K562 (cell line): ENCODE data around the gene PBX2. TPM values are rescaled to one million over a fixed set of nuclear protein-coding genes. Genes with fewer than 3 reads are reported as not detected.

Source experiments
- ARID2 ChIP-seq: fragments of 450-650 bp; IDR thresholded peaks from 2 replicates; pipeline ENCODE4 v1.6.1; 2017; ENCODE audit warnings: antibody characterized with exemption, mild to moderate bottlenecking
- EHMT2 ChIP-seq: fragments of 450-650 bp; IDR thresholded peaks from 2 replicates; pipeline ENCODE4 v1.6.1; 2018; ENCODE audit warnings: antibody characterized with exemption
- HNRNPH1 ChIP-seq: fragments of 200-400 bp; formaldehyde crosslinking; optimal IDR thresholded peaks from 2 replicates; pipeline ENCODE3; 2017; ENCODE audit warnings: low read depth, mild to moderate bottlenecking, low read length, moderate library complexity
- KDM2B ChIP-seq: fragments of 250-450 bp; sonication (Bioruptor Pico); IDR thresholded peaks from 2 replicates; pipeline ENCODE4 v1.8.0; 2021; ENCODE audit warnings: mild to moderate bottlenecking, moderate library complexity
- MLLT1 ChIP-seq, 2 experiments: fragments of 450-650 bp; IDR thresholded peaks; 2 replicates each; pipeline ENCODE4 v1.6.1; 2016
- MYBL2 ChIP-seq, 2 experiments: fragments of 450-650 bp in 1 of 2; sonication (generic) in 1 of 2; formaldehyde crosslinking in 1 of 2; IDR thresholded peaks; 2 replicates each; pipeline versions ENCODE4 v1.6.1 to v1.8.1; 2017 to 2022; ENCODE audit warnings: borderline replicate concordance in 1 of 2, inconsistent platforms in 1 of 2, low read depth in 1 of 2, mild to moderate bottlenecking in 1 of 2, missing genetic modification reagents in 1 of 2, moderate library complexity in 1 of 2
- NFRKB ChIP-seq: fragments of 450-650 bp; IDR thresholded peaks from 2 replicates; pipeline ENCODE4 v1.6.1; 2016; ENCODE audit warnings: low read depth
- POLR2G ChIP-seq: fragments of 200-400 bp; formaldehyde crosslinking; IDR thresholded peaks from 2 replicates; pipeline ENCODE4 v1.6.1; 2017; ENCODE audit warnings: low read depth, mild to moderate bottlenecking, antibody characterized with exemption, low read length, moderate library complexity
- RBM14 ChIP-seq: fragments of 200-400 bp; formaldehyde crosslinking; IDR thresholded peaks from 2 replicates; pipeline ENCODE4 v1.6.1; 2018; ENCODE audit warnings: low read depth, mild to moderate bottlenecking, low read length, moderate library complexity, borderline replicate concordance; ENCODE audit not compliant: insufficient read depth
- SETDB1 ChIP-seq: IDR thresholded peaks from one replicate; pipeline ENCODE4 v1.6.1; 2012; ENCODE audit warnings: low read length, control low read depth, inconsistent platforms
- STAT5A ChIP-seq: IDR thresholded peaks from 2 replicates; pipeline ENCODE4 v1.6.1; 2012; ENCODE audit warnings: low read length, inconsistent platforms, borderline replicate concordance
- XRCC3 ChIP-seq: fragments of 450-650 bp; IDR thresholded peaks from 2 replicates; pipeline ENCODE4 v1.6.1; 2017; ENCODE audit warnings: mild to moderate bottlenecking, moderate library complexity
- ZNF23 ChIP-seq: fragments of 250-450 bp; sonication (Bioruptor Pico); IDR thresholded peaks from 2 replicates; pipeline ENCODE4 v1.4.0; 2020; ENCODE audit warnings: mild to moderate bottlenecking
- ZNF75A ChIP-seq: fragments of 450-650 bp; formaldehyde crosslinking; IDR thresholded peaks from 2 replicates; pipeline ENCODE4 v1.4.0; 2020; ENCODE audit warnings: mild to moderate bottlenecking
- polyA plus RNA-seq, 8 experiments: library from polyadenylated mRNA; depleted of rRNA in 4 of 8; stranded (reverse) in 5 of 8; unstranded in 3 of 8; fragments of >200 nt; fragmentation: Nextera tagmentation in 2 of 8; fragmentation: Illumina TruSeq in 1 of 8; extraction: Ambion mirVana in 2 of 8; extraction: Trizol in 1 of 8; gene quantifications; 2 replicates each; pipeline versions ENCODE4 v1.2.1 to v1.2.3, GENCODE V29; 2011 to 2014; ENCODE audit warnings: inconsistent platforms in 1 of 8, missing spikeins in 1 of 8
- total RNA-seq, 7 experiments: library from RNA; depleted of rRNA in 6 of 7; stranded (reverse); fragments of >200 nt in 6 of 7; fragmentation: Illumina TruSeq in 2 of 7; extraction: Trizol in 2 of 7; gene quantifications; 2 replicates each; pipeline versions ENCODE4 v1.2.1 to v1.2.3, GENCODE V29; 2011 to 2021; ENCODE audit warnings: low replicate concordance in 1 of 7
- TF ChIP-seq, protein P1 (sequence below), 2 experiments: fragments of 200-800 bp in 1 of 2; sonication (Bioruptor generic) in 1 of 2; sonication (generic) in 1 of 2; formaldehyde crosslinking in 1 of 2; IDR thresholded peaks in 1 of 2; conservative IDR thresholded peaks in 1 of 2; 2 replicates each; pipeline versions ENCODE4 v1.5.0 to v1.6.1; 2016 to 2020; ENCODE audit warnings: missing compliant biosample characterization in 1 of 2, missing genetic modification characterization in 1 of 2, missing genetic modification reagents in 1 of 2
- TF ChIP-seq, protein P2 (sequence below), 2 experiments: IDR thresholded peaks; 2 replicates each; pipeline ENCODE4 v1.6.1; 2012; ENCODE audit warnings: improper control_type of control experiment in 2 of 2, low read depth in 2 of 2, low read length in 2 of 2, borderline replicate concordance in 1 of 2

The PBX2 gene
- total and polyA plus RNA-seq, 9 of the 15 experiments (the other 6 are each of a cell fraction or from before 2014, with no cell fraction given) = 1.9 to 134 (median 62.5) TPM

DNA sequence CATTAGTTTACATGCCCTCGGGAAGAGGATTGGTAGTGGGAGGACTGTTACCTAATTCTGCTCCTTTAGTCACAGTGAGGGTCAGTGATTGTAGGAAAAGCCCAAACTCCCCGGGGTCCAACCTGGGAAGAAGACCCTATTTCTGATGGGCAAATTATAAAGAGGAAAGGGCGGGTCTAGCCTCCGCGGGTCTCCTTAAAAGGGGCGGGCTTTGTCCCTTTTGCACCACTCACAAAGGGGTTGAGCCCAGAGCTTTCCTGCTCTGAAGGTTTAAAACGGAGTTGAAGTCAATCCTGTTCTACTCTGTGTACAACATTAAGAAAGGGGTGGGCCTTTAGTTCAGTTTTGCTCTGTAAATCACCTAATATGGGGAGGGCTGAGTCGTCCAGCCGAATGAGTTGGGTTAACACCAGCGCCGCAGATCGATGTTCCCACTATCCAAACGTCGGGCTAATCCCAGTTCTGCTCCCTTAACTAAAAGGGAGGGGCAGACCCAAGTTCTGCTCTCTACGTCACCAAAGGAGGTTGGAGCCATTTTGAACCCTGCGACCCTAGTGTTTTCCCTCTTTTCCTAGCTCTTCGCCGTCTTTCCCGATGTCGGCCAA, 12.7 kb downstream of the PBX2 start (continued):
- no peak for TF ChIP-seq MLLT1 (IDR thresholded peaks at IDR 0.05)
- TF ChIP-seq RBM14 = no peak
- no peak for TF ChIP-seq XRCC3
- no peak for TF ChIP-seq EHMT2
- TF ChIP-seq, protein P1, sequence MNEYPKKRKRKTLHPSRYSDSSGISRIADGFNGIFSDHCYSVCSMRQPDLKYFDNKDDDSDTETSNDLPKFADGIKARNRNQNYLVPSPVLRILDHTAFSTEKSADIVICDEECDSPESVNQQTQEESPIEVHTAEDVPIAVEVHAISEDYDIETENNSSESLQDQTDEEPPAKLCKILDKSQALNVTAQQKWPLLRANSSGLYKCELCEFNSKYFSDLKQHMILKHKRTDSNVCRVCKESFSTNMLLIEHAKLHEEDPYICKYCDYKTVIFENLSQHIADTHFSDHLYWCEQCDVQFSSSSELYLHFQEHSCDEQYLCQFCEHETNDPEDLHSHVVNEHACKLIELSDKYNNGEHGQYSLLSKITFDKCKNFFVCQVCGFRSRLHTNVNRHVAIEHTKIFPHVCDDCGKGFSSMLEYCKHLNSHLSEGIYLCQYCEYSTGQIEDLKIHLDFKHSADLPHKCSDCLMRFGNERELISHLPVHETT (CRISPR knock-in tag; conservative IDR thresholded peaks at IDR 0.05 in 1 of 2, IDR thresholded peaks at IDR 0.05 in 1 of 2) = peak in 1 of 2 experiments; percentile 64; a peak in 1 of 4 replicates
- no peak; the same call in 1 of the 2 replicates for TF ChIP-seq STAT5A
- no peak for TF ChIP-seq MYBL2 (IDR thresholded peaks at IDR 0.05; ENCODE audit: low read depth)
- TF ChIP-seq MYBL2 (CRISPR knock-in tag; IDR thresholded peaks at IDR 0.05; ENCODE audit: borderline replicate concordance) = no peak
- TF ChIP-seq KDM2B (CRISPR knock-in tag) = no peak
- no peak for TF ChIP-seq SETDB1
- TF ChIP-seq ZNF75A (CRISPR knock-in tag) = 0 out of 2 replicates have a peak, but pooled peaks have one; percentile 67
- TF ChIP-seq ARID2 = no peak
- no peak for TF ChIP-seq HNRNPH1
- TF ChIP-seq ZNF23 (CRISPR knock-in tag) = no peak
- TF ChIP-seq NFRKB = peak; percentile 95
- TF ChIP-seq POLR2G = no peak
- TF ChIP-seq, protein P2, sequence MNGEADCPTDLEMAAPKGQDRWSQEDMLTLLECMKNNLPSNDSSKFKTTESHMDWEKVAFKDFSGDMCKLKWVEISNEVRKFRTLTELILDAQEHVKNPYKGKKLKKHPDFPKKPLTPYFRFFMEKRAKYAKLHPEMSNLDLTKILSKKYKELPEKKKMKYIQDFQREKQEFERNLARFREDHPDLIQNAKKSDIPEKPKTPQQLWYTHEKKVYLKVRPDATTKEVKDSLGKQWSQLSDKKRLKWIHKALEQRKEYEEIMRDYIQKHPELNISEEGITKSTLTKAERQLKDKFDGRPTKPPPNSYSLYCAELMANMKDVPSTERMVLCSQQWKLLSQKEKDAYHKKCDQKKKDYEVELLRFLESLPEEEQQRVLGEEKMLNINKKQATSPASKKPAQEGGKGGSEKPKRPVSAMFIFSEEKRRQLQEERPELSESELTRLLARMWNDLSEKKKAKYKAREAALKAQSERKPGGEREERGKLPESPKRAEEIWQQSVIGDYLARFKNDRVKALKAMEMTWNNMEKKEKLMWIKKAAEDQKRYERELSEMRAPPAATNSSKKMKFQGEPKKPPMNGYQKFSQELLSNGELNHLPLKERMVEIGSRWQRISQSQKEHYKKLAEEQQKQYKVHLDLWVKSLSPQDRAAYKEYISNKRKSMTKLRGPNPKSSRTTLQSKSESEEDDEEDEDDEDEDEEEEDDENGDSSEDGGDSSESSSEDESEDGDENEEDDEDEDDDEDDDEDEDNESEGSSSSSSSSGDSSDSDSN (IDR thresholded peaks at IDR 0.05; ENCODE audit: borderline replicate concordance in 1 of 2, low read depth in 2 of 2, low read length in 2 of 2) = 0 out of 4 replicates have a peak, but pooled peaks of 1 of the 2 experiments have one; percentile 13
